Stomach smooth muscle (tissue), 2 donors: Measurements from ENCODE around the gene PKLR.
A peak's percentile ranks its signal among the peaks of the same experiment; 100 is the strongest.

Experiments used
- H3K27ac ChIP-seq: one replicate; pipeline ENCODE4 v1.7.0; 2013; ENCODE audit warnings: mild to moderate bottlenecking, low read length, inconsistent platforms
- H3K27me3 ChIP-seq, 2 donors: one replicate each; pipeline ENCODE4 v1.7.0; 2013; ENCODE audit warnings: low read length in 2 of 2; ENCODE audit not compliant: insufficient read depth in 2 of 2, control insufficient read depth in 1 of 2
- H3K36me3 ChIP-seq, 2 donors: one replicate each; pipeline ENCODE4 v1.7.0; 2013; ENCODE audit warnings: low read length in 2 of 2; ENCODE audit not compliant: control insufficient read depth in 2 of 2, insufficient read depth in 2 of 2
- H3K4me1 ChIP-seq: one replicate; pipeline ENCODE4 v1.7.0; 2013; ENCODE audit warnings: low read length; ENCODE audit not compliant: control insufficient read depth, insufficient read depth
- H3K4me3 ChIP-seq, 2 donors: one replicate each; pipeline ENCODE4 v1.7.0; 2013; ENCODE audit warnings: low read length in 2 of 2
- H3K9ac ChIP-seq, 2 donors: one replicate each; pipeline ENCODE4 v1.7.0; 2013; ENCODE audit warnings: low read length in 2 of 2, mild to moderate bottlenecking in 1 of 2
- H3K9me3 ChIP-seq, 2 donors: one replicate each; pipeline ENCODE4 v1.7.0; 2013; ENCODE audit warnings: low read length in 2 of 2; ENCODE audit not compliant: control insufficient read depth in 2 of 2
- donor health status: healthy.
- donor health status: Pancreatic carcinoma.

The PKLR gene

GRCh38 chr1:155318082-155318481 is 16.8 kb upstream of the PKLR start:
- Histone ChIP-seq H3K9ac (no peak overlapping the region), H3K27ac (no peak overlapping the region), H3K27me3 (no peaks in the 10 kb centered on the region), H3K4me1 (peaks cover 34% of the 10 kb centered on the region), H3K36me3 (peaks cover 12 to 13% of the 10 kb centered on the region in 2 donors), H3K4me3 (no peak overlapping the region), H3K9me3 (no peaks in the 10 kb centered on the region)

- Histone ChIP-seq H3K4me3 (no peak overlapping the region), H3K4me1 (peaks cover 26% of the 10 kb centered on the region), H3K9me3 (no peaks in the 10 kb centered on the region), H3K9ac (no peak overlapping the region), H3K27ac (no peak overlapping the region), H3K27me3 (no peaks in the 10 kb centered on the region), H3K36me3 (peaks cover 16% of the 10 kb centered on the region in 2 donors)
Measured at GRCh38 chr1:155316922-155317321, 15.7 kb upstream of the PKLR start.

- Histone ChIP-seq H3K27me3 (no peaks in the 10 kb centered on the region), H3K4me3 (no peak overlapping the region), H3K9me3 (no peaks in the 10 kb centered on the region), H3K27ac (no peak overlapping the region), H3K36me3 (peaks cover 13 to 14% of the 10 kb centered on the region in 2 donors), H3K4me1 (peaks cover 14% of the 10 kb centered on the region), H3K9ac (no peak overlapping the region)
Measured at GRCh38 chr1:155313261-155313660, 12.0 kb upstream of the PKLR start.

GRCh38 chr1:155309423-155310021 is 8.3 kb upstream of the PKLR start:
- H3K27me3 ChIP-seq, result no peaks in the 10 kb centered on the region
- H3K27ac ChIP-seq, result peak overlapping the region; percentile 46
- H3K9me3 ChIP-seq, result no peaks in the 10 kb centered on the region
- H3K36me3 ChIP-seq, result peaks cover 8 to 9% of the 10 kb centered on the region in 2 donors
- peaks cover 17% of the 10 kb centered on the region for H3K4me1 ChIP-seq
- peak overlapping the region; percentile 91 to 96 for H3K9ac ChIP-seq
- peak overlapping the region; percentile 92 to 98 for H3K4me3 ChIP-seq

- no peaks in the 10 kb centered on the region for H3K27me3 ChIP-seq
- peaks cover 8 to 9% of the 10 kb centered on the region in 2 donors for H3K36me3 ChIP-seq
- H3K9ac ChIP-seq, result peak within 1 kb of the TSS; percentile 91 to 96
- H3K9me3 ChIP-seq, result no peaks in the 10 kb centered on the region
- peaks cover 17% of the 10 kb centered on the region for H3K4me1 ChIP-seq
- H3K27ac ChIP-seq, result peak within 1 kb of the TSS; percentile 46
- peak within 1 kb of the TSS; percentile 92 to 98 for H3K4me3 ChIP-seq
Measured at GRCh38 chr1:155308493-155309422, 7.5 kb upstream of the PKLR start, which contains the start of gene FDPS. Gene FDPS (plus strand): TSS chr1:155308866. CDS start chr1:155309790, 924 bp downstream.

GRCh38 chr1:155307247-155307740 is 6.1 kb upstream of the PKLR start:
- no peaks in the 10 kb centered on the region for H3K9me3 ChIP-seq
- no peak overlapping the region for H3K9ac ChIP-seq
- no peak overlapping the region for H3K27ac ChIP-seq

GRCh38 chr1:155305881-155306391 is 4.7 kb upstream of the PKLR start:
- H3K27me3 ChIP-seq, result no peaks in the 10 kb centered on the region
- peaks cover 17% of the 10 kb centered on the region for H3K4me1 ChIP-seq
- no peak overlapping the region for H3K27ac ChIP-seq

More at GRCh38 chr1:155307247-155307740, 6.1 kb upstream of the PKLR start:
- no peaks in the 10 kb centered on the region for H3K27me3 ChIP-seq
- H3K36me3 ChIP-seq, result peaks cover 2 to 5% of the 10 kb centered on the region in 2 donors
- H3K4me3 ChIP-seq, result no peak overlapping the region
- peaks cover 17% of the 10 kb centered on the region for H3K4me1 ChIP-seq

GRCh38 chr1:155304558-155305063 is 3.4 kb upstream of the PKLR start:
- H3K4me1 ChIP-seq, result peaks cover 12% of the 10 kb centered on the region
- H3K27ac ChIP-seq, result no peak overlapping the region
- no peaks in the 10 kb centered on the region for H3K27me3 ChIP-seq
- H3K9ac ChIP-seq, result no peak overlapping the region
- H3K36me3 ChIP-seq, result no peaks in the 10 kb centered on the region
- no peak overlapping the region for H3K4me3 ChIP-seq
- H3K9me3 ChIP-seq, result no peaks in the 10 kb centered on the region

More at GRCh38 chr1:155305881-155306391, 4.7 kb upstream of the PKLR start:
- Histone ChIP-seq H3K36me3 (peaks cover 0 to 2% of the 10 kb centered on the region in 2 donors), H3K9ac (no peak overlapping the region), H3K9me3 (no peaks in the 10 kb centered on the region), H3K4me3 (no peak overlapping the region)

GRCh38 chr1:155300553-155301329 is 497 bp downstream of the PKLR start:
- no peaks in the 10 kb centered on the region for H3K36me3 ChIP-seq
- H3K4me1 ChIP-seq, result no peaks in the 10 kb centered on the region
- no peaks in the 10 kb centered on the region for H3K9me3 ChIP-seq
- H3K27ac ChIP-seq, result no peak overlapping the region
- H3K27me3 ChIP-seq, result peaks cover 3 to 12% of the 10 kb centered on the region in 2 donors
- H3K4me3 ChIP-seq, result no peak overlapping the region
- H3K9ac ChIP-seq, result no peak overlapping the region

GRCh38 chr1:155300024-155300423 is 1.2 kb downstream of the PKLR start:
- Histone ChIP-seq H3K9ac (no peak overlapping the region), H3K9me3 (no peaks in the 10 kb centered on the region), H3K27ac (no peak overlapping the region), H3K4me1 (no peaks in the 10 kb centered on the region), H3K4me3 (no peak overlapping the region), H3K27me3 (peaks cover 10 to 17% of the 10 kb centered on the region in 2 donors), H3K36me3 (no peaks in the 10 kb centered on the region)
